Measurements from ENCODE around the gene RIPOR3.

DNA sequence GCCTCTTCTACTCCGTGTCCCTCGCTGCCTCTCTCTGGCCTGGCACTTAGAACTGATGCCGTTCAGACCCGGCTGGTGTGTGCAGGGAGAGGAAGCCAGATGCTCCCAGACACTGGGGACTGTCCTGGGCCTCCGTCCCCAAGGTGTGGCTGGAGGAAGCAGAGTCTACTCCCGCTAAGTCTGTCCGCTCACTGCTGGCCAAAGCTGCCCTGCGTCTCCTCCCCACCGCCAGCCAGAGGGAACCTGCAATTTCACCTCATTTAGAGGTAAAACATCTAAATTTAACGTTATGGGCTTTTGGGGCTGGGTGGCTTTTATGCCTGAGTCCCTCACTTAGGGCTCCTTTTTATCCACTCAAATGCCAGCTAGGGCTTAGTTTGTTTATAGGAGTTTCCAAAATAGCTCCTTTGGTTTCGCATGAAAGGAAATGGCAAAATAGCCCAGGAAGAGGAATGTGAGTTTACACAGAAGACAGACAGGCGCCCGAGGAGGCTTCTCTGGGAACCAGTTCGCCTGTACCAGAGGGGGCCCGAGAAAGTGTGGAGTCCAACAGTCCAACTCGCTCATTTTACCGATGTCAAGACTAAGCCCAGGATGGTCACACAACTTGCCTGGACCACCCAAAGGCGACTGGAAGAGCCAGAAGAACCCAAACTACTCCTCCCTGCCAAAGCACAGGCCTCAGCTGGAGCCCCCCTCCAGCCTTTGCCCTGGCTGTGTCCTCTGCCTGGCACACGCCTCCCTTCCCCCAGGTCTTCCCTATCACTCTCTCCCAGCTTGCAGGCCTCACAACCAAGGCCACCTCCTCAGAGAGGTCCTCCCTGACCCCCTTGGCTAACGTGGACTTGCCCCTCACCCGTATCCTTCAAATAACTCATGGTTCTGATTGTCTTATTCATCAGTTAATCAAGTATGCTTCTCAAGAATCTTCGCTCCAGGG, 54.5 kb downstream of the RIPOR3 start:
- TF ChIP-seq, protein P1, sequence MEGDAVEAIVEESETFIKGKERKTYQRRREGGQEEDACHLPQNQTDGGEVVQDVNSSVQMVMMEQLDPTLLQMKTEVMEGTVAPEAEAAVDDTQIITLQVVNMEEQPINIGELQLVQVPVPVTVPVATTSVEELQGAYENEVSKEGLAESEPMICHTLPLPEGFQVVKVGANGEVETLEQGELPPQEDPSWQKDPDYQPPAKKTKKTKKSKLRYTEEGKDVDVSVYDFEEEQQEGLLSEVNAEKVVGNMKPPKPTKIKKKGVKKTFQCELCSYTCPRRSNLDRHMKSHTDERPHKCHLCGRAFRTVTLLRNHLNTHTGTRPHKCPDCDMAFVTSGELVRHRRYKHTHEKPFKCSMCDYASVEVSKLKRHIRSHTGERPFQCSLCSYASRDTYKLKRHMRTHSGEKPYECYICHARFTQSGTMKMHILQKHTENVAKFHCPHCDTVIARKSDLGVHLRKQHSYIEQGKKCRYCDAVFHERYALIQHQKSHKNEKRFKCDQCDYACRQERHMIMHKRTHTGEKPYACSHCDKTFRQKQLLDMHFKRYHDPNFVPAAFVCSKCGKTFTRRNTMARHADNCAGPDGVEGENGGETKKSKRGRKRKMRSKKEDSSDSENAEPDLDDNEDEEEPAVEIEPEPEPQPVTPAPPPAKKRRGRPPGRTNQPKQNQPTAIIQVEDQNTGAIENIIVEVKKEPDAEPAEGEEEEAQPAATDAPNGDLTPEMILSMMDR (IDR thresholded peaks at IDR 0.05): no peak
- no peak for TF ChIP-seq POLR2A (IDR thresholded peaks at IDR 0.05)
